GM08714 (cell line): ENCODE results near the gene PDE4B.
"Not testable (repeated sequence)": the region's sequence is repeated elsewhere in the genome, so short reads cannot be mapped to it uniquely, and the experiment has no call there.

Source experiments
- H3K4me3 ChIP-seq: fragments of 200-500 bp; sonication (Bioruptor generic); 2 replicates; pipeline ENCODE4 v1.5.1; 2014; ENCODE audit warnings: mild to moderate bottlenecking, low read length, inconsistent platforms
- ZNF274 ChIP-seq: IDR thresholded peaks from 2 replicates; pipeline ENCODE4 v1.6.1; 2012; ENCODE audit warnings: mild to moderate bottlenecking, low read depth, low read length

The PDE4B gene

DNA sequence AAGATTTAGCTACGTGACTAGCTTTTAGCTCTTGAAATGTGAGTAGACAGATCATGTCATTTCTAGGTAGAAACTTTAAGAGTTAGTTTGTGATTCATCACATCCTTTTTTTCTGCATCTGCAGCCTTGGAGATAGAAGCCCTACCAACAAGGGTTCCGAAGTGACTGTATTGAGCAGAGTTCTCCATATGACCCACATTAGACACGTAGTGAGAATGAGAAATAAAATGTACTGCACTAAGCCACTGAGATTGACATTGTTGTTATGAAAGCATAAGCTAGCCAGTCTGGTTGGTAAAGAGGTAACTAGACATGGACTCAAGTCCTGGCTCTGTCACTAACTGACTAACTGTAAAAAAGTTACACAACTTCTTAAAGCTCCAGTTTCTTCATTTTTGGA is 296.1 kb downstream of the PDE4B start:
- H3K4me3 ChIP-seq: no peak overlapping the region
- TF ChIP-seq ZNF274: no peak

DNA sequence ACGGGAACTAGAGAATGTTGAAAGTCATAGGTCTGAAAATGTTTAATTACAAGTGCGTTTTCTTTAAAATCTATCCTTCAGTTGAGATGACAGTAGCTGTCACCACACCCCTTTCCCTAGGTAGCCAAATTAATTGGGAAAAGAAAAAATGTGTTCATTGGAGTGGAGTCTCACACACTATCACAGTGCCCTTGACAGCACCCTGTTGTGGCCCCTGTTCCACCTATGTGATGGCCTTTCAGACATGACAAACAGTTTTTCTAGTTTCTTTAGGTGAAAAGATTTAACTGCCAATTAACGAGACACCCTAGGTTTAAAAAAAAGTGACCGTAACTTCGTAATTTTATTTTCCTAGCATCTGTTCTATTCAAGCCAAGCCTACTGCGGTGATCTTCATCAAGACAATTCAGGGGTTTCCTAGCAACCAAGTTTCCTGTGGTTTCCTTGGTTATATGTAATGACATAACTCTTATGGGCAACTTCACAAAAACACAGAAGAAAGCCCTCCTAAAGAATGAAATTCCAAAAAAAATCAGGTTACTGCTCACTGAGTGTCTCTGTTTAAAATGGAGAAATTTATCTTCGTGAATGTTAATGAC is 298.3 kb downstream of the PDE4B start:
- H3K4me3 ChIP-seq: no peak overlapping the region
- TF ChIP-seq ZNF274: no peak

DNA sequence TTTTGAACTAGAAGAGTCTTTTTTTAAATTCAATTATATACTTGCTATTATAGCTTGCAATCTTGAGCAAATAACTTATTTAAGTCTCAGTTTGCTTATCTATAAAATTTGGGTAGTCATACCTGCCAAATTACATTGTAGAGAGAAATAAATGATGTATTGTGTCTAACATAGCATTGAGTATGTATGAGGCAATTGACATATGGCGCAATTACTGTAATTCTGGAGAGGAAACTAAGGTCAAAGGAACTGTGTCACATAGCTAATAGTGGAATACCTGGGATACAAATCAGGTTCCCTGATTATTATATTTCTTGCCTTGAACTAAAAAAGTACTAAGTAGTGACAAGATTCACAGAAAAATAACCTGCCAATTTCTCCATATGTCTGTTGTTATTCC is 302.5 kb downstream of the PDE4B start:
- no peak for TF ChIP-seq ZNF274
- no peak overlapping the region for H3K4me3 ChIP-seq

DNA sequence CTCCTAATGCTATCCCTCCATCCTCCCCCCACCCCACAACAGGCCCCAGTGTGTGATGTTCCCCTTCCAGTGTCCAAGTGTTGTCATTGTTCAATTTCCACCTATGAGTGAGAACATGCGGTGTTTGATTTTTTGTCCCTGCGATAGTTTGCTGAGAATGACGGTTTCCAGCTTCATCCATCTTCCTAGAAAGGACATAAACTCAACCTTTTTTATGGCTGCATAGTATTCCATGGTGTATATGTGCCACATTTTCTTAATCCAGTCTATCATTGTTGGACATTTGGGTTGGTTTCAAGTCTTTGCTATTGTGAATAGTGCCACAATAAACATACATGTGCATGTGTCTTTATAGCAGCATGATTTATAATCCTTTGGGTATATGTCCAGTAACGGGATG is 308.3 kb downstream of the PDE4B start:
- H3K4me3 ChIP-seq: not testable (repeated sequence)

DNA sequence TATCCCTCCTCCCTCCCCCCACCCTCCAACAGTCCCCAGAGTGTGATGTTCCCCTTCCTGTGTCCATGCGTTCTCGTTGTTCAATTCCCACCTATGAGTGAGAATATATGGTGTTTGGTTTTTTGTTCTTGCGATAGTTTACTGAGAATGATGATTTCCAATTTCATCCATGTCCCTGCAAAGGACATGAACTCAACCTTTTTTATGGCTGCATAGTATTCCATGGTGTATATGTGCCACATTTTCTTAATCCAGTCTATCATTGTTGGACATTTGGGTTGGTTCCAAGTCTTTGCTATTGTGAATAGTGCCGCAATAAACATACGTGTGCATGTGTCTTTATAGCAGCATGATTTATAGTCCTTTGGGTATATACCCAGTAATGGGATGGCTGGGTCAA is 311.4 kb downstream of the PDE4B start:
- not testable (repeated sequence) for H3K4me3 ChIP-seq

DNA sequence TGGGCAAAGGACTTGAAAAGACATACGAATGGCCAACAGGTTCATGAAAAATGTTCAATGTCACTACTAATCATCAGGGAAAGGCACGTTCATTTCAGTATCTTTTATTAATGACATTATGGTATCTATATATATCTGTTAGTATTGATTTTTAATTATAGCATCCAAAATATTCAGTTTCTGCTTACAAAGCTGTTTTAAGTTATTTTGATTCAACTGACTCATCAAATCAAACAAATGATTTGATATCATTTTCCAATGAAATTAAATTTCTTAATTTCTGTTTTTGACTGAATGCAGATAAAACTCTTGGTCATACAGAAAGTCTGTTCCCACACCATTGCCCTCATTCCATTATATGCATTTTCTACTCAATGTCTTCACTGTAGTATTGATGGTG is 315.9 kb downstream of the PDE4B start:
- no peak for TF ChIP-seq ZNF274

DNA sequence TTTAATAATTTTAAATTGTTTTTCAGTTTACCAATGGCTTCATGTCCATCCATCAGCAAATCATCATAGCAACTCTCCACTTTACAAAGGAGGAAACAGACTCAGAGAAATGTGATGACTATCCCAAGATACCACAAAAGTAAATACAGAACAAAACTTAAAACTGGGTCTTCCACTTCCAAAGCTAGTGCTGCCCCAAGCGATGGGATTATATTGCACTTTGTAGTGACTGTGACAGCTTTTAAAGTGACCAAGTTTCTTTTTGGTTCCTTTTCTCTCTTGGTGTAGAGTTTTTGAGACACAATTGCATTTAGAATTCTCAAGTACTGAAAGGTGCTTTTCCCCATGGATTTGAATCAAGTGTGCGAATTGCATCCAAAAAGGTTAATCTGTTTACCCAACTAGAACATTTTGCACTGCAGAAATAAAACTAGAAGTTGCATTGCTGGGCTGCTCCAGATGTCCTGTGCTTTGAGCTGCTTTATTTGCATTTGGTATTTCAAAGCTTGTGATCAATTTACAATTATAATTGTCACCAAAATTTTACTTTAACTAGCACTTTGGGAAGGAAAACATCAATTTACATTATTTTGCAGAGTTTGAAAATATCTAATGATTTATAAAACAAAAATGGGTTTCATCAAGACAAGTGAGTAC is 320.2 kb downstream of the PDE4B start:
- no peak overlapping the region for H3K4me3 ChIP-seq
- TF ChIP-seq ZNF274: no peak

More for the DNA sequence above, 315.9 kb downstream of the PDE4B start:
- no peak overlapping the region for H3K4me3 ChIP-seq

DNA sequence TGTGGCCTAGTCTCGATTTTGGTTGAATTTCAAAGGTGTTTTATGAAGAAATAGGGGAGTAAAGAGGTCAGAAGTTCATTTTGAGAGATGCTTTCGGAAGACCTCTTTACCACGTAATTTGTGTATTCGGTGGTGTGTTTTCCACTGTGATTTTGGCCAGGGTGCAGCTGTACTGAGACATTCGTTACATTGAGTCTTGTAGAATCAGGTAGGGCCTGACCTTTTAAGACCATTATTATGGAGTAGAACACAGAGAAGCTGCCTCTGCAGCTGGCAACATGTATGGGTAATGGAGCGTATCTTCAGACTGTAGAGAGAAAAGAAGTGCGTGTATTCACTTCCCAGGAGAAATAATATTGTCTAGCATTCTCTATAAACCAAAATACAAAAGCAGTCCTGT is 326.5 kb downstream of the PDE4B start:
- H3K4me3 ChIP-seq: no peak overlapping the region
- no peak for TF ChIP-seq ZNF274

DNA sequence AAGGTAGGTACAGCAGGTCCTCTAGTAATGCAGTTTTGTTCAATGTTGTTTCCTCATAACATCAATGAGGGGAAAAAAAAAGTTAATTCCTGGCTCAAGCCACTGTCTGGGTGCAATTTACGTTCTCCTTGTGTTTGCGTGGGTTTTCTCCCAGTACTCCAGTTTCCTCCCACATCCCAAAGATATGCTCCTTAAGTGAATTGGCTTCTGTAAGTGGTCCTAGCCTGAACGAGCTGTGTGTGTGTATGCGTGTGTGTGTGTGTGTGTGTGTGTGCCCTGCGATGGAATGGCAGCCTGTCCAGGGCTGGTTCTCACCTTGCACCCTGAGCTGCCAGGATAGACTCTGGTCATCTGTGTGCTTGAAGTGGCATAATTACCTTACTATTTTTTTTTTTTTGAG is 332.0 kb downstream of the PDE4B start:
- no peak for TF ChIP-seq ZNF274
- no peak overlapping the region for H3K4me3 ChIP-seq

DNA sequence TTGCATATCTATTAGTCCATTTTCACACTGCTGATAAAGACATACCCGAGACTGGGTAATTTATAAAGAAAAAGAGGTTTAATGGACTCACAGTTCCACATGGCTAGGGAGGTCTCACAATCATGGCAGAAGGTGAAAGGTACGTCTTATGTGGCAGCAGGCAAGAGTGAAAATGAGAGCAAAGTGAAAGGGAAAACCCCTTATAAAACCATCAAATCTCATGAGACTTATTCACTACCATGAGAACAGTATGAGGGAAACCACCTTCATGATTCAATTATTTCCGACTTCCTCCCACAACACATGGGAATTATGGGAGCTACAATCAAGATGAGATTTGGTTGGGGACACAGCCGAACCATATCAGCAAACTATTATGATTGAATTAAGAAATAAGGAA is 335.9 kb downstream of the PDE4B start:
- not testable (repeated sequence) for H3K4me3 ChIP-seq

DNA sequence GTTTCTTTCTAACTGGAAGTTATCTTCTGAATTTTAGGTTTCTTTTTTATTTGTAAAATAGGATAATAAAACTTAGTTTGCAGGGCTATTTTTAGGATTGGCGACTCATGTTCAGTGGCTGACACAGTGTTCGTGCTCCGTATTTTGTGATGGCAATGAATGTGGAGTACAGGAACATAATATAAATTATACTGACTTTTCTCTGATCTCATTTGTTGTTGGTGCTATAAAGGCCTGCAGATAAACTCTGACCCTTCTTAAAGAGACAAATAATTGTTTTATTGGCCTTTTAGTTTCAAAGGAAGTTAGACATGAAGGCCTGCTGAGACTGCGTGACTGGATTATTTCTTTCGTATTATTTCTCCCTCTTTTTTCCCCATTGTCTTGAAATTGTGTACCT is 339.6 kb downstream of the PDE4B start:
- no peak overlapping the region for H3K4me3 ChIP-seq
- no peak for TF ChIP-seq ZNF274

DNA sequence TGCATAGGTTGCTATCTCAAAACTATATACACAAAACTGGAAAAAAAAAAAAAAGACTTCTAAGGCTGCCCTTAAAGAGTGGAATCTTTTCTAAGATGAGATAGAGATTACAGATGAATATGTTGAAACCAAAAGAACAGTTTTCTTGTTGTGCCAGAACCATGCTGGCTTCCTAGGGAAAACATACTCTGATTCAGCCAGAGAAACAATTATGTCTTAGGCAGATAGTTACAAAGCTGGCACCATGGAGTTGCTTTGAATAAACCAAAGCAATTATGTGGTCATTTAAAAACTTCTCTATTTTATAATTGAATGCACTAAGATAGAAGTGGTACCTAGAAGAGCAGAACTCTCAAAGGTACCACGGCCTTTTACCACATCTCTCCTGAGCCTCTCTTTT is 341.3 kb downstream of the PDE4B start:
- no peak for TF ChIP-seq ZNF274
- H3K4me3 ChIP-seq: no peak overlapping the region

DNA sequence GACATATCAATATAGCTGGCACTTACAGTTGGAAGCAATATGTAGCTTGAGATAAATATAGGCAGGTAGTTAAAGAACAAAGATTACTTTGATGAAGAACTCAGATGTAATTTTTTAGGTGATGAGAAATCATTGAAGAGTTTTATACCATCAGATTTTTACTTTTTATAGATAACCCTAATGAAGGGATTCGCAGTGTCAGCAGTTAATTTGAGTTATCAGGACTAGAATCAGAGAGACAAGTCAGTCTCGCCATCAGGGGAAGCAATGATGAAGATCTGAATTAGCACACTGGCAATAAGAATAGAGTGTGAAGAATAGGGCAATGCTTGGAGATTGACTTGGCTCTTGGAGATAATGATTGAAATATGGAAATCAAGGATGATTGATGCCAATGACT is 342.5 kb downstream of the PDE4B start:
- no peak overlapping the region for H3K4me3 ChIP-seq
- no peak for TF ChIP-seq ZNF274

DNA sequence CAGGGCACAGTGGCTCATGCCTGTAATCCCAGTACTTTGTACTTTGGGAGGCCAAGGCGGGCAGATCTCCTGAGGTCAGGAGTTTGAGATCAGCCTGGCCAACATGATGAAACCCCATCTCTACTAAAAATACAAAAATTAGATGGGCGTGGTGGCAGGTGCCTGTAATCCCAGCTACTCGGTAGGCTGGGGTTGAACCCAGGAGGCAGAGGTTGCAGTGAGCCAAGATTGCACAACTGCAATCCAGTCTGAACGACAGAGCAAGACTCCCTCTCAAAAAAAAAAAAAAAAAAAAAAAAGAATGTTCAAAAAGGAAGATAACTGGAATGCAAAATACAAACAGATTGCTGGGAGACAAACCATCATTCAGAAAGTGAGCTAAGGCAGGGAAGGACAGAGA is 343.7 kb downstream of the PDE4B start:
- not testable (repeated sequence) for H3K4me3 ChIP-seq

DNA sequence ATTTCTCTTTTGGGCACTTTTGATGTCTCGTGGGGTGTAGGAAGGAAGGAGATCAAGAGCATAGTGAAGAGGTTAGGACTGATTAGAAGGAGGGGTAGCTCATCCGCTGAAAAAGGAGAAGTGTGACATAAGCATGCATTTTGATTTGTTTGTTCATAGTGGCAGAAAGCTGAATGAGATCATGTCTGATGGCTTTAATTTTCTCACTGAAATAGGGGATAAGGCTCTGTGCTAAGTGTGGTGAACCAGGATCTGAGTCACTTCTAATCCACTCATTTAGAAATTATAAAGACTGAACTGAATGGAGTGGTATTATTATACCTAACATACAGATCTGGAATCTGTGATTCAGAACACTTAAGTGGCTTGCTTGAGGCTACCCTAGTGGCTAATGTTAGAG is 344.5 kb downstream of the PDE4B start:
- TF ChIP-seq ZNF274: no peak
- H3K4me3 ChIP-seq: no peak overlapping the region

DNA sequence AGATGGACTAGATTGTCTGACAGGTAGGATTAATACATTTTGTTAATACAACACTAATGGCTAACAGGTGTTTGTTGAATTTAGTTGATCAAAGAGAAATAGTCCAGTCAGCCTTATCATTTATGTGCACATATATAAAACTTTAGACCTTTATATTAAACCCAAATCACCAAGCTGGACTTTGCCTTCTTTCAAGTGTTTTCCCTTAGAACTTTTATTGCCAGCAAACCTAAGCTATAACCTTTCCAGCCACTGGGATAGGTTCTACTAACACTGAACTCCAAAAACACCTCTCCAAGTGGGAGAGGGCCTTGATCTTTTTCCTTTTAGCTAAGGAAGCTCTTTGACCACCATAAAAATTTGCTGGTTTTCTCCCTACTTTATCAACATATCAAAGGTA is 345.9 kb downstream of the PDE4B start:
- no peak for TF ChIP-seq ZNF274
- H3K4me3 ChIP-seq: no peak overlapping the region

DNA sequence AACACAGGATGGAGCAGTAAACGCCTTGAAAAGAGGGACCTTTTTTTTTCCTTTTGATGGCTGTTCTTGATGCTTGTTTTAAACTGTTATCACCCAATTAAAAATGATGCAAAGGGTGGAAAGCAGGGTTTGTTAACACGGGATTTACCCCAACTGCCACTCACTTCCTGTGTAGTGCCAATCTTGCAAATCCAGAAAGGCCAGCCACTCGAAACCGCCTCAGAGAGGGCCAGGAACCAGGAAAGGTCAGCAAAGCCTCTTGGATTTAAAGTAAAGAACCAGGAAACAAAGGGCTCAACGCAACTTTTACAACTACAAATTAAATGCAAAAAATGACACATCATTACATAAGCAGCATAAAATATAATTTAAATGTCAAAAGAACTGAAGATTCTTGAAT is 347.4 kb downstream of the PDE4B start:
- TF ChIP-seq ZNF274: no peak
- H3K4me3 ChIP-seq: no peak overlapping the region
